HL-60 (cell line): ENCODE results near the gene TMEM184A.

ENCODE experiments used
- CTCF ChIP-seq: IDR thresholded peaks from one replicate; pipeline ENCODE4 v1.5.1; 2011; ENCODE audit warnings: low read length, control low read depth, inconsistent platforms; ENCODE audit not compliant: insufficient read depth
- POLR2AphosphoS5 ChIP-seq: IDR thresholded peaks from 2 replicates; pipeline ENCODE4 v1.6.1; 2012; ENCODE audit warnings: low read depth
- SPI1 ChIP-seq: IDR thresholded peaks from 2 replicates; pipeline ENCODE4 v1.6.1; 2012; ENCODE audit warnings: low read depth, mild to moderate bottlenecking, borderline replicate concordance

GRCh38 chr7:1533547-1534329 is 22.3 kb downstream of the TMEM184A start:
- TF ChIP-seq CTCF (no peak), POLR2AphosphoS5 (no peak), SPI1 (no peak)
